GM18502 (cell line): ENCODE results near the gene JARID2.
"Not testable (repeated sequence)": the region's sequence is repeated elsewhere in the genome, so short reads cannot be mapped to it uniquely, and the experiment has no call there.

Experiments used
- ATAC-seq: cut with Tn5 transposase; IDR thresholded peaks from one replicate; pipeline ENCODE4 v1.9.1; 2021; ENCODE audit warnings: mild to moderate bottlenecking; ENCODE audit not compliant: unreplicated experiment, poor library complexity

The JARID2 gene

DNA sequence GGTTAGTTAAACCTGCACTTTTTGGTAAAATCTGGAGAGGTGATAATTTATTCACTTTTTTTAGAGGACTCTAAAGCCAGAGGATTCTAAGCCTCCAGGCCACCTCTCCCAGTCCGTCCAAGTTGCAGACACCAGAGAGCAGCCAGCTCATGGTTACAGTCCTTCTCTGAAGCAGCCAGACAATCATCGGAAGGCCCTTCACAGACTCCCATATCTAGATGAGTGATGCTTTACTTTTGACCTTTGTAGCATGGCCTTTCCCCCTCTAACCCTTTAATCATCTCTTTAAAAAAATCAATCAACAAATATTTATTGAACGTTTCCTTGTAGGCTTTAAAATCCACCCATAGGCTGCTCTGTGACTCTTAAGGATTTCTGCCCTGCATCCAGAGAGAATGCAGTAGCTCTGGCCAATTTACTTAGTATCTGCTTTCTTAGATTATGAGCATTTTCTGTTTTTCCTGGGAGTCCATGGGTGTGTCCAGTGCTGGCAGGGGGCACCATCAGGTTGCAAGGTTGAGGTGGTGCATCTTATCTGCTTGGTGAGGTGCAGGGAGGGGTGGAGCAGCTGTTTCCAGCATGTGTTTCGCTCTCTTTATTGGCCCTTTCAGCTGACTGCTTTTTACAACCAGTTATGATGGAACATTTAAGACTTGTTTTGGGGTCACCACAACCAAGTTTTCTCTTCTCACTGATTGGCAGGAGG lies 58.6 kb downstream of the JARID2 start:
- ATAC-seq = no peak

DNA sequence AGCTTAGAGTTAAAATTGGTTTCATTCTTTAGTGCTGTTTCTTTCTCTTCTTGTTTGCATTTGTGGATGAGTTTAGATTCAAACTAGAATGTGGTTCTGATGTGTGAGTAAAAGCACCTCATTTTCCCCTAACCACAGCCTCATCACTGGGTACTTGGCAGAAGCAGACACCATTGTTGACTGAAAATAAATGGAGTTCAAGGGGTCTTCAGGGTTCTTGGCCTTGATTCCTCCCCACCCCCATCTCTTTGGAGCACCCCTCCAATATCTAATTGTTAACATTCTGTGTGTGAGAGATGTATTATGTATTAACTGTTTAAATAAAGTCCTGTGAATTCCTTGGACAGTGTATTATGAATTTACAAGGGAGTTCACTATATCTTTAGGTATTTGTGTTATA lies 59.6 kb downstream of the JARID2 start:
- ATAC-seq = no peak

DNA sequence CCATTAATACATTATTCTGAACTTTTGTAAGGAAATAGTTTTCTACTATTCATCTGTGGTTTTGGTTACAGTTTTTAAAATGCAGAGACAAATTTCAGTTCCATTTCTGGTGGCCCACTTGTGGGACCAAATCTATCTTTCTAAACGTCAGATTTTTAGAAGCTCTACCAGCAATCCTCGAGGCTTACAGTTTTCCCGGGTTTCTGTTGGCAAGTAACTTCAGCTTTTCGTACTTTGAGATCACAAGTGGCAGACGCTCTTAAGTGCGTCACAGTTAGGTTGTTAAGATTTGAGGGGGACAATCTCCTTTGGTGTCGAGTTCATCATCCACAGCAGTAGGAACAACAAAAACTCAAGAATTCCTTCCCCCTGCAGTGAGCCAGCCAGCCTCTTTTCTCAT lies 60.0 kb downstream of the JARID2 start:
- no peak for ATAC-seq

DNA sequence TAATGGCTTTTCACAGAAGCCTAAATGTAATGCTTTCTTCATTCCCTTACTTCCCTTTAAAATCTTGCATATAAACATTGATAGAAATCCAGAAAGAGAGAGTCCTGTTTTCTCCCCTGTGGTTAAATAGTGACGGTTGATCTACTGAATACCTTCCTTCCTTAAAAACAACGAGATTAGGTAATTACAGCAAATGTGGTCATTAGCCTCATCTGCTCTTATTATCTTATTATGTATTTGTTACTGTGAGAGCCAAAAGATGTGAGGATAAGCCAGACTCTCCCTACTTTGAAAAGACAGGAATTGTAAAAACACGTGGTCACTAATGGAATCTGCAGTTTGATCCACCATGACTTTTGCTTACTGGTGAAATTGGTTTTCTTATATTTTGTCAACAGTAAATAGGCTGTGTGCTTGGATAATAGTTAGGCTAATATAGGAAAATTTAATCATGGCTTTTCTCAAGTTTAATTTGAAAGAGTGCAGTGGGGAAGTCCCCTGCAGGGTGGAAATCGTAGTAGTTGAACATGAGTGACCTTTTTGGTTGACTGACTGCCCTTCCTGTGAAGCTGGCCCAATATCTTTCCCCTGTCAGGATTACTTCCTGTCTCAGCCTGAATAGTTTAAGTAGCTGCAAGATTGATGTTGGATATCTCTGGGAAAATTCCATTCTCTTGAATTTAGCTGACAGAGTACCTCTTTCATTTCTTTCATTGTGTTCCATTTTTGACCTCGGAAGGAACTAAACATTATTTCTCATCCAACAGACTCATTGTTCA lies 62.8 kb downstream of the JARID2 start:
- no peak for ATAC-seq

DNA sequence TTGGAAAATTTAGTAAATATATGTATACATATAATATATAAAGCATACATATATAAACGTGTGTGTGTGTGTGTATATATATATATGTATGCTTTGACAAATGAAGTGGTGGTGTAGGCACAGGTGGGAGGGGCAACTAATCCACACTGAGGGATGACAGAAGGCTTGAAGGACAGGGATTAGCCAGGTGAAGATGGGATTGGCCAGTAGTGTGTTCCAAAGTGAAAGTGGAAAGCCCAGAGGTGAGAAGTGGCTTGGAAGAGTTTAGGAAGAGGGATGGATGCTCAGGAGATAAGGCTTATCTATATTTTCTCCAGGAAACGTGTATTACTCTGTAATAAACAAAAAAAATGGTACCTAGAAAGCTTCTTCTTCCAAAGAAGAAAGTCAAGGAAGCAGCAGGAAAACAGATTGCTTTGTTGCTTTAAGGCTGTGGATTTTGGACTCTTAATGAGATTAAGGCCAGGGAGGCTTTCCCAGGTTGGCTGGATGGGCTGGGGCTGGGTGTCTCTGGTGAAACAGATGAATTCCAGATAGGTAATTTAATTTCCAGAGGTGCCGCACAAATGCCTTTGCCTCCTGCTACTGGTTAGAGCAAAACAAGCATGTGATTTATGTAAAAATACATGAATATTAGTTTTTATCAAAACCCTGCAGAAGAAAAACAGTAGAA lies 63.9 kb downstream of the JARID2 start:
- no peak for ATAC-seq

DNA sequence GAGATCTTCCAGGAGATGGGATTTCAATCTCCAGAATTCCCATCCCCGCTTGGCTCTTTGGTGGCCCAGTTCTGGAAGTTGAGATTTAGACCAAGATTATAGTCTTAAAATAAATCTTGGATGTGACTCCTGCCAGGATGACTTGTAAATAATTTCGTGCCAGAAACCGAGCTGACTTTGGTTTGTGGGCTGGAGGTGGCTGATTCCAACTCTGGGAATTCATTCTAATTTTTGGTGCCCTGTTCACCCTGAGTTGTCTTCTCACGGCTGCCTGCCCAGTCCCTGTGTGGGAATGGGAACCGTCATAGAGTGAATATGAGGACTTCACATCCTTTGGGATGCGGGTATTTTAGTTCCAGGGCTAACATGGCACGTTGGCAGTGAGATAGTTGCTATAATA lies 64.8 kb downstream of the JARID2 start:
- ATAC-seq = no peak

DNA sequence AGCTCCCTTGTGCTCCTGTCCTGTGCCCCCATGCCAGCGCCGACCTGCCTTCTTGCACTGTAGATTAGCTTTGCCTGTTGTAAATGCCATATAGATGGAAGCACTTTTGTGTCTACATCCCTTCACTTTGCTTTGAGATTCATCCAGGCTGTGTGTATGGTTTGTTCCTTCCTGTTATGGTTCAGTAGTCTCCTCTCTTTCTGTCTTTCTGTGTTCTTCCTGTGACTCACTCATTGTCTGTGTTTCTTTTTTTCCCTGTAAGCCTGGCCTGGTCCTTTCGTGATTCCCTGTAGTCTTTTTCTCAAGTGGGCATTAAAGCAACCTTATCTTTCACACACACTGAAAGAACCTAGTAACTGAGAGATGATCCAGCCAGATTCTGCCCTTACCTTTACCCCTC lies 66.6 kb downstream of the JARID2 start:
- peak; percentile 51 for ATAC-seq

DNA sequence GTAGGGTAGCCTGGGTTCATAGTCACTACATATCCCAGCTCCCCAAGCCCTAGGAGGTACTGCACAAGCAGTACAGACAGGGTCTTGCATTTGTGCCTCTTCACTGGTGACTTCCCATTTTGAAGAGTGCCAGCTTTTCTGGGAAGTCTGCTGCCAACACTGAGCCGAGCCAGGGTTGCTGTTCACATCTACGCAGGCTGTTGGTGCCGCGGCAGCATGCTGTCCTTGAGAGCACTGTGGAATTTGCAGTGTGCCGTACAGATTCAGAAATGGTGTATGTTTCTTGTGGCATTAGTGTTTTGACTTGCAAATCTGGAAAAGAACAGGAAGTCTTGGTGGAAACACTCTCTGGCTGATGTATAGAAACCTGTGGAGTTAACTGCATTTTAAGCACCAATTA lies 67.5 kb downstream of the JARID2 start:
- ATAC-seq = peak; percentile 40

DNA sequence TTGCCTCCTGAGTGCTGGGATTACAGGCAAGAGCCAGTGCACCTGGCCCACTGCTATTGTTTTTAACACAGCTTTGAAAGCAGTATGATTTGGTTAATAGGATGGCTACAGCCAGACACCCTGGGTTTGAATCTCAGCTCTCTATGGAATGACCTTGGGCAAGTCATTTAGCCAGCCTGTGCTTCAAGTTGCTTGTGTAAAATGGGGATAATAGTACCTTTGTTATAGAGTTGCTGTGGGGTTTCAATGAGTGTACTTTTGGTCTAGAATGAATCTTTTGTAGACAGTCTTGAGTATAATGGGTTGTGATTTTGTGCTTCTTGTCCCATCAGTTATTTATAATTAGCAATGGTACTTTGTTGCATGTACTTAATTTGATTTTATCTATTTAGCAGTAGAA lies 70.9 kb downstream of the JARID2 start:
- no peak for ATAC-seq

DNA sequence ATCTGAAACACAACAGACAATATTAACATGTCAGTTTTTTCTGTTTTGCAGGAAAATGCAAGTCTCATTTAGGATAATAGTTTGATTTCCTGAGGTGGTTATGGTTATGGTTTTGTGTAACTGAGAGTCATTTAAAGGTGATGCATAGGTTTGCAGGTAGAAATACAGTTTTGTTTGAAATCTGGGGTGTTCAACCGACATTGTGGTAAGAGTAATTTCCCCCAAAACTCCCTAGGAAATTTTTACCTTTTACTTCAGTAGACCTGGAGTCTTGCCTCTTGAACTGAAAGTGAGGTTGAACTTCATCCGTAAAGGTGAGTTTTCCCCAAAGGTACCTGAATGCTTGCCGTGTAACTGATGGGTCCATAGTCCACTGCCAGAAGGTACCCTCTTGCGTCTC lies 71.4 kb downstream of the JARID2 start:
- no peak for ATAC-seq

DNA sequence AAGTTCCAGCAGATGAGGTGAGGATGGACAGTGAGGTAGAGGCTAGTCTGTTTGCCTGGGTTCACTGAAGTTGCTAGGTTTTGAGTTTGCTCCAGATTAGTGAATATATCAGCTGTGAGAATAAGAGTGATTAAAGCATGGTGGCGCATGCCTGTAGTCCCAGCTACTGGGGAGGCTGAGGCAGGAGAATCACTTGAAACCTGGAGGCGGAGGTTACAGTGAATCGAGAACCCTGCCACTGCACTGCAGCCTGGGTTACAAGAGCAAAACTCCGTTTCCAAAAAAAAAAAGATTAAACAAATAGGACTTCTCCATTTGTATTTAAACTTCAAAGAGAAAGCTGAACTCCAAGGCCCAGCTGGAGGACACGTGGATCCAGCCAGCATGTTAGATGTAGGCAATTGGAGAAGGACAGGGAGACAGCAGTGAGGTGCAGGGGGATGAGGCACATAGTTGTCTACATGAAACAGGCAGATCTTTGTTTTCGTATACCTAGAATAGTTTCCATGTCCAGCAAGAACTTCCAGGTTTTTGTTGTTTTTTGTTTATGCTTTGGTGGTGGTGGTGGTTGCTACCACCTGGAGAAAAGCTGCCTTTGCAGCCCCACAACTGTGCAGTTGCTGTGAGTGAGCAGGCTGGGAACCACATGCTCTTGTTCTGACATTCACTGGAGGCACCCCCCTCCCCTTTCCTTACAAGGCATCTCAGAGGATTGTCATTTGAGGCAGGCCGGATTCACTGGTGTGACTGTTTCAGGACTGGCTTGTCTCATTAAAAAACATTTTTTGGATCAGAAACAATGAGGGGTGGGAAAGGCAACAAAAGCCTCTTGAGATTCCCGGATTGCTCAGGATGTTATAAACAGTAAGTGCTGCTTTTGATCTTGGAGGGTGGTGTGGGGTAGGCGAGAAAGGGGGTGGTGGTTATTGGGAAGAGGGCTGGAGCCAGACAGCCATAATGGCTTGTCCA lies 72.3 kb downstream of the JARID2 start:
- no peak for ATAC-seq

DNA sequence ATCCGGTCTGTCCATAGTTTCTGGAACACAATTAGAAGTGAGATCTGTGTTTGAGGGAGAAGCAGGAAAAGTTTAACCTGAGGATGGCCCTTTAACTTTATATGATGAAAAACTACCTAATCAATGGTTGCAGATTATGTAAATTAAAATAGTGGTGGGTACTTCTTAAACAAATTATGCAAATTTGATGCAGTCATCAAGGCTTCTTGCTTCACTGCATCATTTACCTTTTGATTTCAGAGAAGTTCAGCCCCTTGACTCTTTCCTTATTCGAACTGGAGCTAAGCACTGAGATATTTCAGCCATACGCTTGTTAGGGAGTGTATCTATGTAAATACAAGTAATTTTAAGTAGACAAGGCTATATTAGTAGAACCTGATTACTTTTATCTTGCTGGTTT lies 73.8 kb downstream of the JARID2 start:
- ATAC-seq = no peak

DNA sequence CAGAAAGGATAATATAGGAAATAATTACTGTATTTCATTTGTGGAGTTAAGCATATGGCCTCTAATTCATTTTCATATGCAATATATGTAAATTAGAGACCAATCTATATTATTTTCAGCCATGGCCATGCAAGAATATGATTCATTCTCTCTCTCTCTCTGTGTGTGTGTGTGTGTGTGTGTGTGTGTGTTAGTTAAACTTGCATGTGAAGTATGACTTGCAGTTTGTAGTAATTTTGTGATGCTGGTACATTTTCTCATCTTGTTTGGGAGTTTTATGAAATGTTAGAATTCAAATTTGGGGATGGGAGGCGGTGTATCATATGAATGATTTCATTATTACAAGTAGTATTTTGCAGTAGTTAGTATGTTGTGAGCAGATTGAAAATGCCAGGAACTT lies 74.8 kb downstream of the JARID2 start:
- no peak for ATAC-seq

DNA sequence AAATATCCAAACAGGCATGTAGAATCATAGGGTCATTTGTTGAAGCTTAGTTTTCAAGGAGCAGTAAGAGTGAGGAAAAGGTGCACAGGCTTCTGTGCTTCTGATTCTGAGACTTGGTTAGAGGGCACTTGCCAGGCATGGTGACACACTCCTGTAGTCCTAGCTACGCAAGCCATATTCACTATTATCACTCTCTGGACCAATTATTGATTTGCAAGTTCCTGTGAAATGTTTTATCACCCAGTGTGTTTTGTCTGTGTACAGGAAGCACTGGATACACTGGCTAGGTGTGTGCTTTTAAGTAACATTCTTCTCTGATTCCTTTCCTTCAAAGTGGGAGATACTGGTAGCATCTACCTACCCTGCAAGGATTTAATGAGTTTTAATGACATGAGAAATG lies 76.3 kb downstream of the JARID2 start:
- no peak for ATAC-seq

DNA sequence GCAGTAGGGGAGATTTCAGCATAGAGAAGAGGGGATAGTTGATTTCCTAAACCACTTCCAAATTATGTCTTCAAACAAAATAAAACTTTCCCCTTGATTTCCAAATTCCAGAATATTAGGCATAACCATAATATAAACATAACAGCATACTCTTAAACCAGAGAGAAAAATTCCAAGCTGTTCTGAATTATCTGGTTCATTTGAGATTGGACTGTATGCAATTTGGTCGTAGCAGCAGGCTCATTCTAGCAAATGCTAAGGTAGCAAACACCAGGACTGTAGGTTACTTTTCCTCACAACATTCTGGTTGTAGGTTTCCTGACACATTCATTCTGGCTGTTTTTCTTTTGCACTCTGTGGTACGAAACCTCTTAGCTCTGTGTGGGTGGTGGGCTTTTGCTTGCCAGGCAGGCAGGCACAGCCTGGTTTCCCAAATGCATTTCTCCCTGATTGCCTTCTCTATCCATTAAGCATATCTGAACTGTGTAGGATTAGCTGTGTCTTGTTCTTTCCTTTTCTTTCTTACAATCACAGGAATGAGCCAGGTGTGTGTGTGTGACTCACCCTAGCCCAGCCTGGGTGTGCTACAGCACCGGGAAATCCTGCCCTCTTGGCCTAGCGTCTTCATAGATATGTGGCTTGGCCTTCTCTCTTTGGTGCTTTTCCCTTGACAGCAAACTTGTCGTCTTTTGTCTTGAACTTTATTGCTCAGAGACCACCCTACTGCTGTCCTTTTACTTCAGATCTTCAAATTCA lies 77.1 kb downstream of the JARID2 start:
- no peak for ATAC-seq

DNA sequence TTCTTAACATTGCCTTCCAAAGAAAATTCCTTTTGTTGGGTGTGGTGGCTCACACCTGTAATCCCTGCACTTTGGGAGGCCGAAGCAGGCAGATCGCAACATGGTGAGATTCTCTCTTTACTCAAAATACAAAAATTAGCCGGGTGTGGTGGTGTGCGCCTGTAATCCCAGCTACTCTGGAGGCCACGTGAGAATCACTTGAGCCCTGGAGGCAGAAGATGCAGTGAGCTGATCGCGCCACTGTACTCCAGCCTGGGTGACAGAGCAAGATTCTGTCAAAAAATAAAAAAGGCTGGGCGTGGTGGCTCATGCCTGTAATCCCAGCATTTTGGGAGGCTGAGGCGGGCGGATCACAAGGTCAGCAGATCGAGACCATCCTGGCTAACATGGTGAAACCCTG lies 77.7 kb downstream of the JARID2 start:
- not testable (repeated sequence) for ATAC-seq

DNA sequence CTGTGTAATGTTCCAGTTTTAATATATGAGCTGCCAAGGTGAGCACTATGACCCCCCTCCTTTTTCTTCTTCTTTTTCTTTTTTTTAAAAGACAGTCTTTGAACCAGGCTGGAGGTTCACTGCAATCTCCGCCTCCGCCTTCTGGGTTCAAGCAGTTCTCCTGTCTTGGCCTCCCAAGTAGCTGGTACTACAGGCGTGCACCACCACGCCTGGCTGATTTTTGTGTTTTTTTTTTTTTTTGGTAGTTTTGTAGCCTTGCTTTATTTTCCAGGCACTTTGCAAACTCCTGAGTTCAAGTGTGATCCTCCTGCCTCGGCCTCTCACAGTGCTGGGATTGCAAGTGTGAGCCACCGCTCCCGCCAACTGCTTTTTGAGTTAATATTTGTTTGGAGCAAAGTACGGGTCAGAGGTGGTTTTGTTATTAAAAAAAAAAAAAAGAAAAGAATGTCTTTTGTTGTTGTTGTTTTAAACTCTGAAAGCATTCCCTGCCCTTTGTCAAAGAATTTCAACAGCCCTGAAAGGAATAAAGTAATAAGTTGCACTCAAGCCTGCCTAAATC lies 78.6 kb downstream of the JARID2 start:
- no peak for ATAC-seq

DNA sequence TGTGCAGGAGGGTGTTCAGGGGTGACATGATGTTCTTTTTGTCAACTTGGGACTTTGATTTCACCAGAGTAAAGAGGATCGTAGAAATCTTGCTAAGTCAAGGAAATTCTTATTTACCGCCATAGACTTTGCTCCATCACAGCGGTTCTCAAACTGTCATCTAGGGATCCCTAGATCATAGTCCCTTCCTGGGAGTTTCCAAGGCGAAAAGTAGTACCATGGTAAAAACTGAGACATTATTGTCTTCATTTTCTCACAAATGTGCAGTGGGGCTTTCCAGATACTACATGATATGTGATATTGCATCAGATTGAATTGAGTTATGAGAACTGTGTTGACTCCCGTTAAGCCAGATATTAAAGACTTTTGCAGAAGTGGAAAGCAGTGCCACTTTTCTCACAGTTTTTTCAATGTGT lies 79.7 kb downstream of the JARID2 start:
- ATAC-seq = no peak

DNA sequence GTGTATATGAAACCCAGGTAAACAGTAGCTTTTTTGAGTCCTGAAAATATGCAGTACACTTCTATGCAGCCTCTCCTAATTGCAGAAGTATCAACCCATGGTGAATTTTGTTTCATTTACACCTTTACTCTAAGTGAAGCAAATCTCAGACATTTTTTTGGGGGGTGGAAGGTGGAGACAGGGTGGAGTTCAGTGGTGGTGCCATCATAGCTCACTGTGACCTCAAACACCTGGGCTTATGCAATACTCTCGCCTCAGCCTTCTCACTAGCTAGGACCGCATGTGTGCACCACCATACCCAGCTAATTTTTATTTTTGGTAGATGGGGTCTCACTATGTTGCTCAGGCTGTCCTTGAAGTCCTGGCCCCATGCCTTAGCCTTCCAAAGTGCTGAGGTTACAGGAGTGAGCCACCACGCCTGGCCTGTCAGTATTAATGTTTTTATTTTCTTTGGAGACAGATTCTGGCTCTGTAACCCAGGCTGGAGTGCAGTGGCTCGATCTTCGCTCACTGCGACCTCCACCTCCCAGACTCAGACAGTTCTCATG lies 80.3 kb downstream of the JARID2 start:
- ATAC-seq = no peak
